Ascending aorta (tissue), 2 donors: ENCODE data around the gene CCND1. TPM values are rescaled to one million over a fixed set of nuclear protein-coding genes. Genes with fewer than 3 reads are reported as not detected.
A peak's percentile ranks its signal among the peaks of the same experiment; 100 is the strongest.

ENCODE experiments used
- DNase-seq, 2 donors: peaks; one replicate each; pipeline ENCODE4 v3.0.0-alpha.2; 2019; ENCODE audit warnings: low spot score in 2 of 2
- H3K27ac ChIP-seq, 2 donors: fragments of 200-600 bp; sonication (generic); one replicate each; pipeline ENCODE4 v1.5.1; 2016 to 2017; ENCODE audit warnings: mild to moderate bottlenecking in 1 of 2
- H3K27me3 ChIP-seq: fragments of 200-600 bp; sonication (generic); one replicate; pipeline ENCODE4 v1.5.1; 2017
- H3K36me3 ChIP-seq, 2 donors: fragments of 200-600 bp; sonication (generic); one replicate each; pipeline ENCODE4 v1.5.1; 2016
- H3K4me1 ChIP-seq, 2 donors: fragments of 200-600 bp; sonication (generic); one replicate each; pipeline ENCODE4 v1.5.1; 2016 to 2017; ENCODE audit warnings: mild to moderate bottlenecking in 1 of 2
- H3K4me3 ChIP-seq, 2 donors: fragments of 200-600 bp; sonication (generic); one replicate each; pipeline ENCODE4 v1.5.1; 2016 to 2017; ENCODE audit warnings: mild to moderate bottlenecking in 1 of 2
- H3K9me3 ChIP-seq, 2 donors: fragments of 200-600 bp; sonication (generic); one replicate each; pipeline ENCODE4 v1.5.1; 2016
- CTCF ChIP-seq, 3 experiments: fragments of 200-600 bp in 2 of 3; fragments of 450-650 bp in 1 of 3; sonication (generic) in 2 of 3; IDR thresholded peaks; one replicate each; pipeline ENCODE4 v1.5.1; 2016 to 2019; ENCODE audit warnings: antibody characterized with exemption in 3 of 3, mild to moderate bottlenecking in 1 of 3, moderate library complexity in 1 of 3
- intact Hi-C: fragments of 100-400 bp; cut with DNase I; formaldehyde crosslinking; loops from one replicate; pipeline ENCODE4 v1.15.1; 2023
- total RNA-seq: library from RNA; depleted of rRNA; stranded (reverse); fragments of >200 nt; gene quantifications from one replicate; pipeline ENCODE4 v1.1.0, GENCODE V29; 2016

Gene CCND1
- total RNA-seq, 1 donor from 2014 or later: 90.6 TPM

DNA sequence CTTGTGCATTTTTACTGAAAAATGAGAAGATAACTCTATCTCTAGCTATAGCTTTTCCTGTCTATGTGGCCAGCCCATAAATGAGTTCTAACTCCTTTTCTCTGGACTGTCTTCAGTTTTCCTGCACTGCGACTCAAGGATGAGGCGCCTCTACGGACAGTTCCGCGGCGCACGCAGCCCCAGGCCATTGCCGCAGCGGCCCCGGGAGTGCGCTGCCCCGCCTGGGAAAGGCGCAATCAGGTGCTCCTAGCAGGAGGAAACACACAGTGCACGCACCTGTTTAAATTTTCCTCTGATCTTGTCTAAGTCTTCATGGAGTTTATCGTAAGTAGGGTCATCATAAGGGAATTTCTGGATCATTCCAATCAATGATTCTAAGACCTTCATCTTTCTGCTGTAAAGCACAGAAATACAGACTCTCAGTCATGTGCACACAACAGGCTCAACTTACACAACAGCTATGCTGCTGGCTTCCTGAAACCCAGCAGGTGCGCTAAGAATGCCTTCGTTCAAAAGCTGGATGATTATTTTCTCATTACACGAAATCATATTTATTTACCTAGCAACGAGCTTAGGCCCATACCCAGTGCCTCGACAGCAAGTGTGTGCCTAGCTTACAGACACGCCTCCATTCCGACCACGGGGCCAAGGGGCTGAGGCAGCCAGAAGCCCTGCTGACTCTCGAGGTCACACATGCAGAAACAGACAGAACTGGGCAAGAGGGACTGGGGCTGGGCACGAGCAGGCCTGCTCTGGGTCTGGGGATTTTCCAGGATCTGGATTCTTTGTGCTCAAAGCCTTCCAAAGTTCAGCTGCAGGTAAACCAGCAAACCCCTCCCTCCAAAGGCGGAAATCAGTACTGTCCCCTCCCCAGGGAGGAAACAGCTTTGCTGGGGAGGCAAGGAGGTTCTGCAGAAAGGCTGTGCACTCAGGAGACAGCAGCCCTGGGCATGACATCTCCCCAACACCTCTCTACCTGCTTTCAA is 27.0 kb downstream of the CCND1 start:
- H3K36me3 ChIP-seq: peaks cover 51 to 79% of the 10 kb centered on the region in 2 donors
- no peak for TF ChIP-seq CTCF (IDR thresholded peaks at IDR 0.05)
- H3K9me3 ChIP-seq: no peaks in the 10 kb centered on the region
- peaks cover 0 to 5% of the 10 kb centered on the region in 2 donors for H3K4me1 ChIP-seq
- intact Hi-C loops: no loop called here
- no peak overlapping the region for H3K4me3 ChIP-seq
- no peaks in the 10 kb centered on the region for H3K27me3 ChIP-seq
- H3K27ac ChIP-seq: no peak overlapping the region
- DNase-seq: no peak

- H3K36me3 ChIP-seq: peaks cover 45 to 72% of the 10 kb centered on the region in 2 donors
- no peak for TF ChIP-seq CTCF (IDR thresholded peaks at IDR 0.05)
- no peaks in the 10 kb centered on the region for H3K9me3 ChIP-seq
- no peak overlapping the region for H3K27ac ChIP-seq
- H3K4me3 ChIP-seq: no peak overlapping the region
- no peak for DNase-seq
- H3K4me1 ChIP-seq: peaks cover 7 to 18% of the 10 kb centered on the region in 2 donors
- H3K27me3 ChIP-seq: no peaks in the 10 kb centered on the region
- intact Hi-C loops: no loop called here
These were observed 28.5 kb downstream of the CCND1 start for GRCh38 chr11:69669486-69669885.

DNA sequence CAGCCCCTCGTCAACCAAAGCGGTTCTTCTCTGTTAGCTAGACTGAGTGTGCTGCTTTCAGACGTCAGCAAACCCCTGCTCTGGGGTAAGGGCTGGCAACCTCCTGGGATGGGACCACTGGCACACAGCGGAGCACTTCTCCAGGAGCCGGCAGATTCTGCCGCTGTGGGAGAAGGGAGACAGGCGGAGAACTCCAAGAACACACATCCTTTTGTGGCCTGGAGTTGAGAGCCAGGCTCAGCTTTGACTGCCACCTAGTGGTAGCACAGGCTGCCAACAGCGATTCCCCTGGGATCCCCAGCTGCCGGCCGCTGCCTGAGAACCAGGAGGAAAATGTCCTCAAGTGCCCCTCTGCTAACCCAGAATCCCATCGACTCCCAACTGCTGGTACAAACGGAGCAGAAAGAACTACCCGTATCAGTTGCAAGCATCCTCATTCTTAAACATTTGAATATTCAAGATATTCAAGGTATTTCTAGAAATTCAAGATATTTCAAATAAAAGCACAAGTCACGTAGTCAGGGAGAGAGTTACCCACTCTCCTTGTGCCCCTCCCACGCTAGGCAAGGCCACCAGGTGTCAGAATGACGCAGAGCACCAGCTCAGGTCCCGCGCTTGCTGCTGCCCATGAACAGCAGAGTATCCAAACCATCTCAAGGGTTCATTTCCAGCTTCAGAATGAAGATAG is 29.3 kb downstream of the CCND1 start:
- H3K27me3 ChIP-seq: no peaks in the 10 kb centered on the region
- intact Hi-C loops: loop anchor here (2.0 kb wide), 1 partner anchor 26 kb away; no protein-coding TSS in a partner anchor
- peak; percentile 92 to 95 (median 93) for TF ChIP-seq CTCF (IDR thresholded peaks at IDR 0.05)
- no peak overlapping the region for H3K4me3 ChIP-seq
- DNase-seq: peak; percentile 34 to 92
- H3K9me3 ChIP-seq: no peaks in the 10 kb centered on the region
- H3K27ac ChIP-seq: peak overlapping the region in 1 of 2 donors; percentile 27
- peaks cover 36 to 64% of the 10 kb centered on the region in 2 donors for H3K36me3 ChIP-seq
- peaks cover 7 to 20% of the 10 kb centered on the region in 2 donors for H3K4me1 ChIP-seq

DNA sequence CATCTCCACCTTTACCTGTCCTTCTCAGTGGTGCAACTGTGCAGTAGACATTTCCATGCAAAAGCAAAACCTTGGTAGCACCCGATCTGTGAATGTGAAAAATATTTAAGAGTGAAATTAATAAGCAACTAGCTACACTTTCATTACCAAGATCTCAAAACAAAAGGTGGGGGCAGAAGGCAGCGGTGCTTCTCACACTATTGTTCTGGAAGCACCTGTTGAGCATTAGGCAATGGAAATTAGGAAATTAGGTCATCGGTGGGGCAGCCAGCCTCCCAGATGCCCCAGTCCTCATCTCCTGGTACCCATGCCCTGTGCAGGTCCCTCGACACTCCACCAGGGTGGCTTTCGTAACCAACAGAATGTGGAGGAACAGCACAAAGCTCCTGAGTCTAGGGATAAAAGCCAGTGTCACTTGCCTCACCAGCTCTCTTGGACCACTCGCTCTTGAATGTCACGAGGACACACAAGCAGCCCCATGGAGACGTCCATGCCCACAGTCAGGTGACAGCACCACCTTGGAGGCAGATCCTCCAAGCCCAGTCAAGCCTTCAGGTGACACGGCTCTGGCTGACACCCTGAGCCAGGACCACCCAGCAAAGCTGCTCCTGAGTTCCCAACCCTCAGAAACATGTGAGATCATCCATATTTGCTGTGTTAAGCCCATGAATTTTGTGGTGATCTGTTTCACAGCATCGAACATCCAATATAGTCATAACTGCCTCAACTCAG is 30.9 kb downstream of the CCND1 start:
- Histone ChIP-seq H3K36me3 (peaks cover 23 to 48% of the 10 kb centered on the region in 2 donors), H3K27ac (no peak overlapping the region), H3K27me3 (no peaks in the 10 kb centered on the region), H3K4me1 (peaks cover 7 to 20% of the 10 kb centered on the region in 2 donors), H3K9me3 (no peaks in the 10 kb centered on the region), H3K4me3 (no peak overlapping the region)
- no peak for DNase-seq
- intact Hi-C loops: loop anchor here (2.0 kb wide), 1 partner anchor 27 kb away; no protein-coding TSS in a partner anchor
- no peak for TF ChIP-seq CTCF (IDR thresholded peaks at IDR 0.05)

DNA sequence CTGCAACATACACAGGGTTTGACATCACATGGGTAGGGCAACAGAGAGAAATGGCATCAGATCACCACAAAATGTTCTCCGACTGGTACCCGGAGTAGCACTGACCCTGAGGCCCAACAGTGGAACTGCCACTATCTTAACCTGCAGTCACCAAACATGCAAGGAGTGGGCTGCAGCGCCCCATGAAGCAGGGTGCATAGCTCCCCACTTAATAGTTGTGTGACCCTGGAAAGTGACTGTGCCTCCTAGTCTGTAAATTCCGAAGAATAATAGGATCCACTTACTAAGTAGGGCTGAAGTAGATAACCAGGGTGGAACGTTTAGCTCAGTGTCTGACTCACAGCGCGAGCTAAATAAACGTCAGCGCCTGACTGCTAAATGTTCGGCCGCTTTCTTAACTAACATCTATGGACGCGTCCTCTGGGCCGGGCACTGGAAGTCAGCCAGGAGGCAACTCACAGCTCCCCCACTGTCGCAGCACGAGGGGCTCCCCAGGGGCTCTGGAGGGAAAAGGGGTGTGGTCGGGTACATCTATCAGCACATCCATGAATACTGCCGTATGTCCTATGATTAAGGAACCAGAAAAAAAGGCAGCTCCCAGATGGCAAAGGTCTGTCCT is 33.4 kb downstream of the CCND1 start:
- Histone ChIP-seq H3K36me3 (peaks cover 17 to 24% of the 10 kb centered on the region in 2 donors), H3K4me1 (peaks cover 7 to 20% of the 10 kb centered on the region in 2 donors), H3K9me3 (no peaks in the 10 kb centered on the region), H3K27ac (peak overlapping the region; percentile 81 to 92), H3K4me3 (peak overlapping the region; percentile 85 to 100), H3K27me3 (no peaks in the 10 kb centered on the region)
- no peak for TF ChIP-seq CTCF (IDR thresholded peaks at IDR 0.05)
- intact Hi-C loops: no loop called here
- no peak for DNase-seq
